Fibroblast of skin of left biceps (primary cell): ENCODE data around the gene PNRC2.

Experiments
- DNase-seq, 2 experiments: peaks; one replicate each; pipeline ENCODE4 v3.0.0-alpha.2; 2013; ENCODE audit warnings: low read depth in 2 of 2

PNRC2 gene, protein sequence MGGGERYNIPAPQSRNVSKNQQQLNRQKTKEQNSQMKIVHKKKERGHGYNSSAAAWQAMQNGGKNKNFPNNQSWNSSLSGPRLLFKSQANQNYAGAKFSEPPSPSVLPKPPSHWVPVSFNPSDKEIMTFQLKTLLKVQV

DNA sequence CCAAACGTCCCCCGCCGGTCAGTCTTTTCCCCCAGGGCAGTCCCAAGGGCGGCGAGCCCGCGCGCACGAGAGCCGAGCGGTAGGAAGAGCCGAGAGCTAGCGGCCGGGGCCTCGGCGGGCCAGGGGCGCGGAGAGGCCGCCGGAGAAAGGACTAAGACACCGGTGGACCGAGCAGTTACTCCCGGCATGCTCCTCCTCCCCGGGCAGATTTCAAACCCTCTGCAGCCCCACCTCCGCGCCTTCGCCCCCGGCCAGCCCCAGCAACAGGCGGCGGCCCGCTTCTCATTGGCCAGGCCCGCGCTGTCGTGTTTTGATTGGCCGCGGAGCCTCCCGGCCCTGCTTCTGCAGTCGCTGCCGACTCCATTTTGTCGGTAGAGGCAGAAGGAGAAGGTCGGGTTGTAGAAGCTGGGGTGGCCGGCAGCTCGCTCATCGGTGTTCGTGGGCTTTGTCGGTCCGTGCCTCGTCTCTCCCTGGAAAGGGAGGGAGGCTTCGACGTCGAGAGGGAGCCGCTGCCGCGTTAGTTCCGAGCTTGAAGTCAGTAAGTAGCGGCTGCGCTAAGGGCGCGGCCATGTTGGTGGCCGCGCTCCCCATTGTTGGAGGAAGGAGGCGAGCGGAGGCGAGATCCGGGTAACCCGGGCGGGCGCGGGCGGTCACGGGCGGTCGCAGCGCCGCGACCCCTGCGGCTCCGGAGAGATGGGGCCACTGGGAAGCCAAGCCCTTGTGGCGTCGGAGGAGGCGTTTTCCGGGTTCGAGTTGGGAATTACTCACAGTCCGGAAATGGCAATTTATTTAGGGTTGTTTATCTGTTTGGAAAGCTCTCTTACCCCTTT is at the start of gene PNRC2:
TSS of gene PNRC2 (plus strand) at position 368 of the 830 bp plus-strand sequence. CDS start 1,630 bp downstream, outside the sequence.
- DNase-seq, result peak; percentile 81 to 84

DNA sequence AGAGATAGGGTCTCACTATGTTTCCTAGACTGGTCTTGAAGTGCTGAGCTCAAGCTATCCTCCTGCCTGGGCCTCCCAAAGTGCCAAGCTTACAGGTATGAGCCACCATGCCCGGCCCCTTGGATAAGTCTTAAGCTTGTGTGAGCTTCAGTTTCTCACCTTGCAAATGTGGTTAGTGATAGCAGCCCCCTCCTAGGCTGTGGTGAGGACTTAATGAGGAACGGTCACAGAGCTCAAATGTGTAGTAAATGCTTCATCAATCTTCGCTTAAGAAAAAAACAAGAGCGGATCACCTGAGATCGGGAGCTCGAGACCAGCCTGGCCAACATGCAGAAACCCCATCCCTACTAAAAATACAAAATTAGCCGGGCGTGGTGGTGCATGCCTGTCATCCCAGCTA is 49.5 kb upstream of the PNRC2 start:
- no peak for DNase-seq

- DNase-seq, result no peak
Measured at GRCh38 chr1:23910553-23911246, 48.9 kb upstream of the PNRC2 start.

- DNase-seq, result no peak
Measured at GRCh38 chr1:23911921-23912320, 47.7 kb upstream of the PNRC2 start.

GRCh38 chr1:23913212-23913880 is 46.3 kb upstream of the PNRC2 start, which contains the start of gene CNR2:
Gene CNR2 (minus strand): TSS chr1:23913362. CDS start chr1:23875617, 37,745 bp downstream.
- no peak for DNase-seq

- DNase-seq, result no peak
Measured at GRCh38 chr1:23914921-23915320, 44.7 kb upstream of the PNRC2 start.

DNA sequence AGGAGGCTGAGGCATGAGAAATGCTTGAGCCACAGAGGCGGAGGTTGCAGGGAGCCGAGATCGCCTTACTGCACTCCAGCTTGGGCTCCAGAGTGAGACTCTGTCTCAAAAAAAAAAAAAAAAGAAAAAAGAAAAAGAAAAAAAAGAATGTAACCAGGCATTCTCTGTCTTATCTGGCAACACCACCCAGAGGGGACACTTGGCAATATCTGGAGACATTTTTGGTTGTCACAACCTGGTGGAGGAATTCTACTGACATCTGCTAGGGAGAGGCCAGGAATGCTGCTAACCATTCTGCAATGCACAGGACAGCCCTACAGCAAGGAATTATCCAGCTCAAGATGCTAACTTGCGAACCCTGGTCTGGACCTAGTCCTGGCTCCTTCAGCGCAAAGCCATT is 44.2 kb upstream of the PNRC2 start:
- no peak for DNase-seq

DNA sequence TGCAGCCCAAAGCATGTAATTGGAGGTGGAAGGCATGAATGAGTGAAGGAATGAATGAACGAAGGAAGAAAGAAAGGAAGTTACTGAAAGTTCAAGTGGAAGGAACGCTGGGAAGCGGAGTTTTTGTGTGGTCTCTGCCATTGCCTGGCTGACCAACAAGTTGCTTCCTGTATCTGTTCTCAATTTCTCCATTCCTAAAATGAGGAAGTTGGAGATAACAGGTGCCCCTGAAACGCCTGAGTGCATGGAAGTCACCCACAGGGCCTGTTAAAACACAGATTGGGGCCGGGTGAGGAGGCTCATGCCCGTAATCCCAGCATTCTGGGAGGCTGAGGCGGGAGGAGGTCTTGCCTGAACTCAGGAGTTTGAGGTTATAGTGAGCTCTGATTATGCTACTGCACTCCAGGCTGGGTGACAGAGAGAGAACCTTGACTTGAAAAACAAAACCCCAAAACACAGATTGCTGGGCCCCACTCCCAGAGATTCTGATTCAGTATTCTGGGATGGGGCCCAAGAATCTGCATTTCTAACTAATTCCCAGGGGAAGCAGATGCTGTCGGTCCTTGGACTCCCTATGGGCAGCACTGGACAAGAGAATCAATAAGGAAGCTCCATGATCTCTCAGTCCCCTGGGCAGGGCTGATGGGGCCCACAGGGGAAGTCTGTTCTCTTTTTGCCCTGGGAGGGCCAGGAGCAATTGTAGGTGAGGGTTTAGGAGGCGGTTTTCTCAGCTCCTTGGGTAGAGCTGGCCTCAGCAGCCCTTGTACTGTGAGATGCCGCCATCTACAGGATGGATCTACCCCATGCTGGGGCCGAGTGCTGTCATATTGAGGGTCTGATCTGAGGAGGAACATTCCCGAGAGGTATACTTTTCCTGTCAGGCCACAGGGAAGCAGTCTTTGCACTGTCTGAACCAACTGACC is 43.2 kb upstream of the PNRC2 start:
- DNase-seq, result peak; percentile 8 to 13

- DNase-seq, result no peak
Measured at GRCh38 chr1:23922321-23922943, 37.2 kb upstream of the PNRC2 start.

- no peak for DNase-seq
Measured at GRCh38 chr1:23923592-23924499, 35.8 kb upstream of the PNRC2 start.

GRCh38 chr1:23924601-23925000 is 35.0 kb upstream of the PNRC2 start:
- no peak for DNase-seq

- no peak for DNase-seq
Measured at GRCh38 chr1:23925279-23925678, 34.3 kb upstream of the PNRC2 start.

DNA sequence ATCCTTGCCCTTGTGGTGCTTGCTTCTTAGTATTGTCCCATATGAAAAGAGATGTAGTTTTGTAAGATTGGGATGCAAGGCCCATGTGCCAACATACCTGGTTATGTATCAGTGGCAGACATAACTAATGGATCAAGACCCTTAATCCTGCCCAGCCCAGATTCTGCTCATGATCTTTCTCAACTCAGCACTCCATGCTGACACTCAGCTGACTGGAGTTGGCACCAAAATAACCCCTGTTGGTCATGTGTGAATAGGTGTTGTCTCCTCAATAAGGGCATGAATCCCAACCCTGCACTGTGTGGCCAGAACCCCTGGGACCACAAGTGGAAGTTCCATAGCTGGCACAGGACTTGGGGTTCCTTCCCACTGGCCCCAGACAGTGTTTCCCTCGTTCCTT is 32.5 kb upstream of the PNRC2 start:
- DNase-seq, result no peak

- no peak for DNase-seq
Measured at GRCh38 chr1:23928789-23929188, 30.8 kb upstream of the PNRC2 start.

GRCh38 chr1:23930270-23930669 is 29.4 kb upstream of the PNRC2 start:
- DNase-seq, result no peak

- peak; percentile 41 for DNase-seq
Measured at GRCh38 chr1:23930861-23931490, 28.7 kb upstream of the PNRC2 start.

DNA sequence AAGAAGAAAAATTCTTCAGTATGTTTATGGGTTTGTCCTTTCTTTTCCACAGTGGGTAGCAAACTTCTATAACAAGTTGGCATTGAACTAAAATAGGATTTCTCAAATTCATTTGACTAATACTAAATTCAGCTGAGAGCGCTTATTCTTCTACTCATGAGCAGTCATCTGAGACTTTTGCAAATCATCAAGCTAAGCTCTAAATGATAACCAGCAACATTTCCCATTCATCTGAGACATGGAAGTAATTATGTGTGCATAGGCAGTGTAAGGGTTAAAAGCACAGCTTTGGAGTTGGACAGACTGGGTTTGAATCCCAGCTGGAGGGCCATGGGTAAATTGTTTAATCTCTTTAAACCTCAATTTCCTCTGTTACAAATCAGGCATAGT is 28.1 kb upstream of the PNRC2 start:
- DNase-seq, result no peak

DNA sequence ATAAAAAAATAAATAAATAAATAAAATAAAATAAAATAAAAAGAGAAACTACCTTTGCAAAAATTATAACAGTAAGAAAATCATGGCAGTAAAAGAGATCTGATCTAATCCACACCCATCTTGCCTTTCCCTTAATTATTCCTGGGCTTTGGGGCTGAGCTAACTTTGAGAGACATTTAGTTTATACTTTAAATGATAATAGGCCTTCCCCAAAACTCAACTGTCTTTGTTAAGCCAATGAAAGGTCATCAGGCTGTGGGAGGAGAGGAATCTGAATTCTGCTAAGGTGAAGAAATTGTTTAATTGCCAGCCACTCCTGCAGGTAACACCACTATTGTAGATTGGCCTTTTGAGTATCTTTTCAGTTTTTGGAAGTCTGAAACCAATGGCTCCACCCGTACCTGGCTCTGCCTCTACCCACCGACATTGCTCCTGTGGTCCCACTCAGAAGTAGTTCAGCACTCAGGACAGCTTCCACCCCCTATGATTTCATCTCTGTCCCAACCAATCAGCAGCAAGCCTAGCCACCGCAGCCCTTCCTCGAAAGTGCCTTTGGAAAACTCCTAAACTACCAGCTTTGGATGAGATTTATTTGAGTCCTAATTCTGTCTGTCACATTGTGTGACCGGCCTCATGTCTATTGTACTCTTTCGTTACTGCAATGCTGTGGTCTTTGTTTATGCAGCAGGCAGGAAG is 23.0 kb upstream of the PNRC2 start:
- DNase-seq, result no peak
